ENCODE measurements around the gene SLC16A7.
A peak's percentile ranks its signal among the peaks of the same experiment; 100 is the strongest.
"Not testable (repeated sequence)": the region's sequence is repeated elsewhere in the genome, so short reads cannot be mapped to it uniquely, and the experiment has no call there.

SLC16A7 gene

GRCh38 chr12:59736359-59736758, 140.5 kb downstream of the SLC16A7 start:
- DNase-seq (ENCODE audit: low read depth), result no peak

GRCh38 chr12:59736786-59737185, 141.0 kb downstream of the SLC16A7 start:
- DNase-seq (ENCODE audit: low read depth), result peak; percentile 78

DNA sequence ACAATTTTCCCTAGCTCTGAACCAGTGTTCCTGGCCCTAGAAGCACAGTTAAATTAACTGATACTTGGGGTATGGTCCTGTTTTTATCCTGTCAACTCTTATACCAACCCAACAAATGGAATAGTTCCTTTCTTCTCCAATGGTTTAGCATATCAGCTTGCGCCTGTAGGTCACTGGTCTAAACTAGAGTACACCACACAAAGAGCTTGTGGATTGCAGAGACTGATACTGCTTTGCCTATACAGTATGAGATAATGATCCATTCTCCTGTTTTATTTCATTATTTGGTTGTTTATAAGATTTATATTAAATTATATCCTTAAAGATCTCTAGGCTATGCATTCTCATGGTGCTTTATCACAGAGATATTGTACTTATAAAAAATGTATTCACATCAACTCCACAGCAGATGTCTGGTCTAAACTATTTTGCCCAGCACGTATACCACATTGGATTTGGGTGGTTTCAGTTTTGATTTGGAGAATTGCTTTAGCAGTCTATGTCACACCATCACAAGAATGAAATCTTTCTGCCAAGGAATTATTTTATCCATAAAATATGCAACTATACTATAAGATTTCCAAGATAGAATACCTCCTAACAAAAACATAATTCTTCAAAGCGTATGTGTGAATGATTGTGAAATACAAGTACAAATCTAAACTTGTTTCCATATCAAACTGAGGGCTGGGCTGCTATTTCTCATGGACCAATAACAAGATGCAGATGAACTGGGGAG, 142.1 kb downstream of the SLC16A7 start:
- no peak for DNase-seq (ENCODE audit: low read depth)

DNA sequence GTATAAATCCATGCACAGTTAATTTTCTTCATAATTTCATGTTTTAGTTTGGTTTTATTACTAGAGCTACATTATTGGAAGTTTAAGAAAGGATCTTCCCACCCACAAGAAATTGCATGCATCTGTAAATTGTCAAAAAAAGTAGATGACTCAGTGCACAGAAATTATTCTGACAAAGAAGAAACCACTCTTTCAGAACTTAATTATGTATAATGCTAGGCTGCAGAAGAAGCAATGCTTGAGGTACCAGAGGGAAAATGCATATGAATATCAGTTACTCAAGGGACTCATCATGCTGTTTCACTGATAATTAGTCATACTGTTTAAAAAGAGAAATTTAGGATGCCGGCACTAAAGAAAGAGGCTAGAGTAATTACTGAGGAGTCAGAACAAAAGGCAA, 147.0 kb downstream of the SLC16A7 start:
- DNase-seq (ENCODE audit: low read depth), result peak; percentile 47

DNA sequence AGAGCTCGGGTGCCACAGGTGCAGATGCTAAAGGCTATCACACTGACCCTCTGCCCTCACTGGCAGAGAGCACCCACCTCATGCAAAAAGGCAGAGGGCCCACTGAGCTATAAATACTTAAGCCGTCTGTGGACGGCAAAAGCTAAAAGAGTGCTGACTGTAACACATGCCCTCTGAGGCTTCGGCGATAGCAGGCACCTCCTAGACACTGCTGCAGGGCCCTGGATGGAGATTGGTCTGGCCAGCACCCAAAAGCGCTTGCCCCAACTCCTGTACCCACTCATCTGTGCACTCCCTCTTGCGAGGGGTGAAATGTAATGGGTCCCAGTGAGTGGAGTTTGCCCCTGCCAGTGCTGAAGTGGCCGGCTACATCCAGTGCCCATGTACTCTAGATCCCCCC, 148.7 kb downstream of the SLC16A7 start:
- no peak for DNase-seq (ENCODE audit: low read depth)

DNA sequence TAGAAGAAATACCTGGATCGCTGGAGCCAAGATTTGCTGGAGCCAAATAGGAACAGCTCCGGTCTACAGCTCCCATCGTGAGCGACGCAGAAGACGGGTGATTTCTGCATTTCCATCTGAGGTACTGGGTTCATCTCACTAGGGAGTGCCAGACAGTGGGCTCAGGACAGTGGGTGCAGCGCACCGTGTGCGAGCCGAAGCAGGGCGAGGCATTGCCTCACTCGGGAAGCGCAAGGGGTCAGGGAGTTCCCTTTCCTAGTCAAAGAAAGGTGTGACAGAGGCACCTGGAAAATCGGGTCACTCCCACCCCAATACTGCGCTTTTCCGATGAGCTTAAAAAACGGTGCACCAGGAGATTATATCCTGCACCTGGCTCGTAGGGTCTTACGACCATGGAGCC, 155.3 kb downstream of the SLC16A7 start:
- not testable (repeated sequence) for DNase-seq (ENCODE audit: low read depth)

DNA sequence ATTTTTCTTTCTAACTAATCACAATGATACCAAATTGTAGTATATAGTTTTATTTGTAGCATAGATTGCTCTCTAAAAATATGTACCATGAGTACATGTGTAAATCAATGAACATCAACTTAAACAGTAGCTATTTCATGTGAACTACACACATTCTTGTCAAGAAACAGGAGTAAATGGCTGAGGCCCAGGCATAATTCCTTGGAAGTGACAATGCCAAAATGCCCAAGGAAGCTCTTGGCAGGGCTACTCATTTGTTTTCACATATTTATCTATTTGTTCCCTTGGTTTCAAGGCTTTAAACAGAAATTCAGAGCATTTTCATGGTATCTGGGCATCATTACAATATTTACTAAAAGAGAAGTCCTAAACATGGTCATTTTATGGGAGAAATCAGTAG, 165.7 kb downstream of the SLC16A7 start:
- DNase-seq (ENCODE audit: low read depth), result no peak

GRCh38 chr12:59763835-59764234, 168.0 kb downstream of the SLC16A7 start:
- no peak for DNase-seq (ENCODE audit: low read depth)

GRCh38 chr12:59768031-59768430, 172.2 kb downstream of the SLC16A7 start:
- DNase-seq (ENCODE audit: low read depth), result no peak

DNA sequence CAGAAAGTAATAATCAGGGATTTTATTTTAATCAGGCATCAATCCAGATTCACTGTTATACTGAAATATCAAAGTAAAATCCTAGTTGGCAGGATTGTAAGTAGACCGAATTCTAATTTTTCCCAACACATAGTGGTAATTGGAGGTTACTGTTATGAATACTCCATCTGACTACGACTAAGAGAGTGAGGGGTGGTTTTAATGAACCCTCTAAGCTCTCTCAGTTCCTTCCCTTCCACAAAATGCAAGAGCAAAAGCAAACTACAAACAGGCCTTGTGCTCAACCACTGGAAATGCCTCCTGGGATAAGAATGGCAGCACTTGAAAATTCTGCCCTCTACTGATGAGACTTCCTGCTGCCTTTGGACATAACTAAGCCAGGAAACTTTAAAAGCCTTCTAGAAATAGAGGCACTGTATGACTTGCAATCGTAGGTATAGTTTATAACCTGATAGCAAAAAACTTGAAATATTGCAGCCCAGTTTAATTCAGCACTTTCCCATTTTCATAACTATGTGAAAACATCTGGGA, 184.8 kb downstream of the SLC16A7 start:
- no peak for DNase-seq (ENCODE audit: low read depth)

DNA sequence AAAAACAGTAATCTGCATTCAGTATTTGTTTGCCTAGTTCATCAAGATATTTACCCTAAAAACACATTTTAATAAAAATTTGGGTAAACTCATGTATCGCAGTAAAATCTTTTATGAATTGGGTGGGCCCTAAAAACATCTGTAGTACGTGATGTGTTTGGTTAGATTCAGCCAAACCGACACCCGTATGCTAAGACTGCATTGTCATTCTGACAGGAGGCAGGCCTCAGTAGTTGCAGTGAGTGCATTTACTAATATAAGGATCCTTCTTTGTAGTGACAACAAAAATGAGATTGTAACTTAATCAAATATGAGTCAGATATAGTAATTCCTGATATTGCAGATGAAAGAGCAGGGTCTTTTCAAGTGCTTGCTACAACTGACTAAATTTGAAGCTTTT, 191.8 kb downstream of the SLC16A7 start:
- no peak for DNase-seq (ENCODE audit: low read depth)

GRCh38 chr12:59792647-59793046, 196.8 kb downstream of the SLC16A7 start:
- DNase-seq (ENCODE audit: low read depth), result no peak

- no peak for DNase-seq (ENCODE audit: low read depth)
Observed at GRCh38 chr12:59803735-59804134, 207.9 kb downstream of the SLC16A7 start.

GRCh38 chr12:59808317-59808910, 212.6 kb downstream of the SLC16A7 start:
- no peak for DNase-seq (ENCODE audit: low read depth)

DNA sequence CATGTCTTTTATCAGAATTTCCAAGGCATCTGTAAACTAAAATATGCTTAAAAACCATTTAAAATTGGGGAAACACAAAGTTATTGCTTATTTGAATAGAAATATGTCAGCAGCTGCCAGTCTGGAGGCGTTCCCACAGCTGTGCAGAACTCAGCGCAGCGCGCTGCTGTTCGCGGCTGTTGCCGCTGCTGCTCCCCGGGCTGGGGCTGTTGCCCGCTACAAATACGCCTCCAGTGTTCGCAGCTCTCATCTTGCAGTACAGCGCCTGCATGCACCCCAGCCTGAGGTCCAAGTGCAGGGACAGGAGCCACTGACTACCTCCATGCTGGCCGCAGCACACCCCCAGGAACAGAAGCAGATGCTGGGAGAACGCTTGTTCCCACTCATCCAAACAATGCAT, 216.2 kb downstream of the SLC16A7 start:
- DNase-seq (ENCODE audit: low read depth), result no peak

GRCh38 chr12:59812716-59813115, 216.9 kb downstream of the SLC16A7 start:
- DNase-seq (ENCODE audit: low read depth), result no peak

GRCh38 chr12:59820594-59821011, 224.8 kb downstream of the SLC16A7 start:
- peak; percentile 70 for DNase-seq (ENCODE audit: low read depth)

- DNase-seq (ENCODE audit: low read depth), result no peak
Observed at GRCh38 chr12:59823567-59823966, 227.7 kb downstream of the SLC16A7 start.

DNA sequence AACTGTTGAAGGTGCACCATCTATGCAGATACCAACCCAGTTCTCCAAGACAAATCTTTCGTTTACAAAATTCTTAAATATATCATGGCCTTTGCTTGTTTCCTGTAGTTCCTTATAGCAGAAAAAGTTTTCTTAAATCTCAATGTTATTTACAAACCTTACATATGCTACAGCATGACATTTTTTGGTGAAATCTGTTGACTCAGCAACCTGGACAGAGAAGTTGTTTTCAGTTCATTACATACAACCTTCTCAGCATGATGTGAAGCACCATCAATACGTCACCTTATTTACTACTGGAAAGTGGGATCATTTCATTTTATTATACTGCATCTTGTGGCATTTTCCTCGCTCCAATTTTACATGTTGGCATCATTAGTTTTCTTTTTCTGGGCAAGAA, 231.9 kb downstream of the SLC16A7 start:
- DNase-seq (ENCODE audit: low read depth), result no peak

DNA sequence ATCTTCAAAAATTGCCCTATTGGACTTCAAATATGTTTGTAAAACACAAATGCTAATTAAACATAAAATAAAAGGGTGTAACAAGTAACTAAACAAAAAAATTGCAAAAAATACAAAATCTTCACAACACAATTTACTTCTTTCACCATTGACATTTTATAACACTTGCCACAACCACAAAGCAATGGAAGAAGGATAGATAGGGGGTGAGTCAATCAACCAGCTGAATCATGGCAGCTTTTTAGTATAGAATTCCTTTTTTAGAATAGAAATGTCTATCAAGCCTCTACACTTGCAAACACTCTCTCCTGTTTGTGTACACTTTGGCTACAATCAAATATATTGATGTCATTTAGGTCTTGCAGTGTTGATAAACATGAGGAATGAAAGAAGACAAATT, 232.7 kb downstream of the SLC16A7 start:
- DNase-seq (ENCODE audit: low read depth), result no peak

DNA sequence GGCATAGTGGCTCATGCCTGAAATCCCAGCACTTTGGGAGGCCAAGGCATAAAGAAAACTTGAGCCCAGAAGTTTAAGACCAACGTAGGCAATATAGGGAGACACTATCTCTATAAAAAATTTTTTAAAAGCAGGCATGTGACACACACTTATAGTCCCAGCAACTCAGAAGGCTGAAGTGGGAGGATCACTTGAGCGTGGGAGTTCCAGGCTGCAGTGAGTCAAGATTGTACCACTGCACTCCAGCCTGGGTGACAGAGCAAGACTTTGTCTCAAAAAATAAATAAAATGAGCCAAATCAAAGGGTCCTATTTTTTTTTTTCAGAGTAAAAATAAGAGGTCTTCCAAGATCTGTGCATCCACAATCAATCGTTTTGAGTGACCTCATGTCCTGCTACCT, 237.6 kb downstream of the SLC16A7 start:
- DNase-seq (ENCODE audit: low read depth), result no peak

- DNase-seq (ENCODE audit: low read depth), result no peak
Observed at GRCh38 chr12:59834659-59835474, 239.0 kb downstream of the SLC16A7 start.
